Suprapubic skin (tissue), 4 donors: ENCODE data around the gene HIVEP3. TPM values are rescaled to one million over a fixed set of nuclear protein-coding genes. Genes with fewer than 3 reads are reported as not detected.

Source experiments
- DNase-seq, 2 donors: peaks; one replicate each; pipeline ENCODE4 v3.0.0-alpha.2; 2019; ENCODE audit warnings: low spot score in 2 of 2
- H3K27ac ChIP-seq: fragments of 200-600 bp; sonication (generic); one replicate; pipeline ENCODE4 v1.5.1; 2019
- H3K27me3 ChIP-seq: fragments of 200-600 bp; sonication (generic); one replicate; pipeline ENCODE4 v1.5.1; 2019
- H3K36me3 ChIP-seq: fragments of 200-600 bp; sonication (generic); one replicate; pipeline ENCODE4 v1.5.1; 2019
- H3K4me1 ChIP-seq: fragments of 200-600 bp; sonication (generic); one replicate; pipeline ENCODE4 v1.5.1; 2019
- H3K4me3 ChIP-seq: fragments of 200-600 bp; sonication (generic); one replicate; pipeline ENCODE4 v1.5.1; 2019; ENCODE audit warnings: mild to moderate bottlenecking
- H3K9me3 ChIP-seq: fragments of 200-600 bp; sonication (generic); one replicate; pipeline ENCODE4 v1.5.1; 2019
- EP300 ChIP-seq: sonication (generic); formaldehyde crosslinking; IDR thresholded peaks from one replicate; pipeline ENCODE4 v1.6.1; 2017; ENCODE audit warnings: antibody characterized with exemption
- POLR2A ChIP-seq, 2 donors: fragments of 450-650 bp; IDR thresholded peaks; one replicate each; pipeline ENCODE4 v1.6.1; 2017; ENCODE audit warnings: antibody characterized with exemption in 2 of 2, mild to moderate bottlenecking in 2 of 2, moderate library complexity in 2 of 2
- POLR2AphosphoS5 ChIP-seq, 3 donors: sonication (generic); formaldehyde crosslinking; IDR thresholded peaks; one replicate each; pipeline ENCODE4 v1.6.1; 2017; ENCODE audit warnings: antibody characterized with exemption in 3 of 3
- WGBS: methylation state at CpG from one replicate; pipeline ENCODE4 v1.1.5; 2018; 5-methylcytosine and 5-hydroxymethylcytosine counted together
- total RNA-seq, 4 donors: library from RNA; depleted of rRNA; stranded (reverse); fragments of >200 nt; gene quantifications; one replicate each; pipeline ENCODE4 v1.1.0, GENCODE V29; 2016
- TF ChIP-seq, protein P1 (sequence below), 2 donors: fragments of 200-600 bp in 1 of 2; fragments of 450-650 bp in 1 of 2; sonication (generic) in 1 of 2; IDR thresholded peaks; one replicate each; pipeline ENCODE4 v1.5.1; 2016 to 2019; ENCODE audit warnings: antibody characterized with exemption in 2 of 2, mild to moderate bottlenecking in 1 of 2, moderate library complexity in 1 of 2

Gene HIVEP3
- total RNA-seq, 4 donors from 2014 or later, result 11.3 to 23.9 (median 18.3) TPM

DNA sequence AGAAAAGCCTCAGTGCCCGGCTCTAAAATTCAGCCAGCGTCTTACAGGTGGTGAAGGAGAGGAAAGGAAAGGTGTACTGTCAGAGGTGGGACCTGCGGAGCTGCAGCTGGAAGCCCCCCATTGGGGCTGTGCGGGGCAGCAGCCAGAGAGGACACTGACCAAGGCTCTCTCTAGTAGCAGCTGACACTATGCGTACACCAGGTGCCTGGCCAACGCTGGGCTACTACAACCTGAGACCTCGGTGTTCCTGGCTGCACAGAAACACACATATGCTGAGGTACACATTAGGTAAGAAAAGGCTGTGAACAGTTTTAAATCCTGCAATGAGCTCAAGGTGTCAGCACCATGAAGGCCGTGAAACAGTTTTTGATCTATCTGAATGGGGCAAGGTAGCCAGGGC is 378.7 kb downstream of the HIVEP3 start:
- Histone ChIP-seq H3K9me3 (no peaks in the 10 kb centered on the region), H3K27ac (no peak overlapping the region), H3K36me3 (peaks cover 4% of the 10 kb centered on the region), H3K4me3 (no peak overlapping the region), H3K27me3 (no peaks in the 10 kb centered on the region), H3K4me1 (no peaks in the 10 kb centered on the region)
- TF ChIP-seq POLR2A (IDR thresholded peaks at IDR 0.05) (no peak), POLR2AphosphoS5 (IDR thresholded peaks at IDR 0.05) (no peak), EP300 (no peak)
- TF ChIP-seq, protein P1, sequence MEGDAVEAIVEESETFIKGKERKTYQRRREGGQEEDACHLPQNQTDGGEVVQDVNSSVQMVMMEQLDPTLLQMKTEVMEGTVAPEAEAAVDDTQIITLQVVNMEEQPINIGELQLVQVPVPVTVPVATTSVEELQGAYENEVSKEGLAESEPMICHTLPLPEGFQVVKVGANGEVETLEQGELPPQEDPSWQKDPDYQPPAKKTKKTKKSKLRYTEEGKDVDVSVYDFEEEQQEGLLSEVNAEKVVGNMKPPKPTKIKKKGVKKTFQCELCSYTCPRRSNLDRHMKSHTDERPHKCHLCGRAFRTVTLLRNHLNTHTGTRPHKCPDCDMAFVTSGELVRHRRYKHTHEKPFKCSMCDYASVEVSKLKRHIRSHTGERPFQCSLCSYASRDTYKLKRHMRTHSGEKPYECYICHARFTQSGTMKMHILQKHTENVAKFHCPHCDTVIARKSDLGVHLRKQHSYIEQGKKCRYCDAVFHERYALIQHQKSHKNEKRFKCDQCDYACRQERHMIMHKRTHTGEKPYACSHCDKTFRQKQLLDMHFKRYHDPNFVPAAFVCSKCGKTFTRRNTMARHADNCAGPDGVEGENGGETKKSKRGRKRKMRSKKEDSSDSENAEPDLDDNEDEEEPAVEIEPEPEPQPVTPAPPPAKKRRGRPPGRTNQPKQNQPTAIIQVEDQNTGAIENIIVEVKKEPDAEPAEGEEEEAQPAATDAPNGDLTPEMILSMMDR (IDR thresholded peaks at IDR 0.05), result no peak
- 98% methylated on average over 8 of the region's 8 CpGs for WGBS
- DNase-seq, result peak; percentile 33 to 65

GRCh38 chr1:41539418-41539805 is 379.3 kb downstream of the HIVEP3 start:
- Histone ChIP-seq H3K27me3 (no peaks in the 10 kb centered on the region), H3K4me1 (no peaks in the 10 kb centered on the region), H3K36me3 (peaks cover 4% of the 10 kb centered on the region), H3K4me3 (no peak overlapping the region), H3K27ac (no peak overlapping the region), H3K9me3 (no peaks in the 10 kb centered on the region)
- WGBS, result 78% methylated on average over 6 of the region's 6 CpGs
- peak; percentile 9 to 52 for DNase-seq
- no peak for TF ChIP-seq POLR2A (IDR thresholded peaks at IDR 0.05)
- no peak for TF ChIP-seq EP300
- no peak for TF ChIP-seq POLR2AphosphoS5 (IDR thresholded peaks at IDR 0.05)
- TF ChIP-seq, protein P1 (IDR thresholded peaks at IDR 0.05), result no peak

DNA sequence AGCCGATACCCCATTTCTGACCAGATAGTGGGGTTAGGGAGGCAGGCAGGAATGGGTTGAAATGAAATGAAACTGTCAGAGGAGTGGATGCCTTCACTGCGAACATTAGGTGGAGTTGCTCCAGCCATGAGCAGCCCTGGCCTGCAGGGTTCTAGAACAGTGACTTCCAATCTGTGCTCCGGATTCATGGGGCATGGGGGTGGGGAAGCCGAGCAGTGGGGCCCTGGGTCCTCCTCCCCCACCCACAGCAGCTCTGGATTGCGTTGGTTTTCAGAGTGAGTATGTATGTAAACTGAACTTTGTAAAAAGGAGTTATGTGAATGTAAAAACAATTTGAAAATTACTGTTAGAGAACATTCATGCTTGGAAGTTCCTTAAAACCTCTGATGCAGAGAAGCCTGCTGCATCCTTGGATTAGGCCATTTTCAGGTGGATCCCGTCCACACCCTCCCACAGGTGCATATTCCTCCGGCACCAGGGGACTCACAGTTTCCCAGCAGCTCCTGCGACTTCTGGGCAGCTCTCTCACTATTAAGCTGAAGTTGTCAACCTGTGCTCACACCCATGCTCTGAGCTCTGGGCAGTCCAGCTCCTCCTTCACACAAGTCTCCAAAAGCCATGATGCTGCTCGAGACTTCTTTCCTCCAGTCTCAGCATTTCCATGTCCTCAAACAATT is 379.8 kb downstream of the HIVEP3 start:
- no peak overlapping the region for H3K4me3 ChIP-seq
- peak; percentile 40 to 69 for DNase-seq
- H3K4me1 ChIP-seq, result no peaks in the 10 kb centered on the region
- 86% methylated on average over 9 of the region's 9 CpGs for WGBS
- TF ChIP-seq EP300, result no peak
- TF ChIP-seq POLR2A (IDR thresholded peaks at IDR 0.05), result no peak
- TF ChIP-seq POLR2AphosphoS5 (IDR thresholded peaks at IDR 0.05), result no peak
- TF ChIP-seq, protein P1 (IDR thresholded peaks at IDR 0.05), result no peak
- no peak overlapping the region for H3K27ac ChIP-seq
- H3K9me3 ChIP-seq, result no peaks in the 10 kb centered on the region
- H3K27me3 ChIP-seq, result no peaks in the 10 kb centered on the region
- peaks cover 4% of the 10 kb centered on the region for H3K36me3 ChIP-seq

GRCh38 chr1:41537788-41538351 is 380.9 kb downstream of the HIVEP3 start:
- H3K4me3 ChIP-seq, result no peak overlapping the region
- H3K27me3 ChIP-seq, result no peaks in the 10 kb centered on the region
- TF ChIP-seq, protein P1 (IDR thresholded peaks at IDR 0.05), result no peak
- TF ChIP-seq EP300, result no peak
- TF ChIP-seq POLR2AphosphoS5 (IDR thresholded peaks at IDR 0.05), result no peak
- no peak for TF ChIP-seq POLR2A (IDR thresholded peaks at IDR 0.05)
- H3K36me3 ChIP-seq, result peaks cover under 1% of the 10 kb centered on the region
- no peaks in the 10 kb centered on the region for H3K9me3 ChIP-seq
- 64% methylated on average over 10 of the region's 10 CpGs for WGBS
- peak; percentile 32 to 47 for DNase-seq
- no peak overlapping the region for H3K27ac ChIP-seq
- no peaks in the 10 kb centered on the region for H3K4me1 ChIP-seq

DNA sequence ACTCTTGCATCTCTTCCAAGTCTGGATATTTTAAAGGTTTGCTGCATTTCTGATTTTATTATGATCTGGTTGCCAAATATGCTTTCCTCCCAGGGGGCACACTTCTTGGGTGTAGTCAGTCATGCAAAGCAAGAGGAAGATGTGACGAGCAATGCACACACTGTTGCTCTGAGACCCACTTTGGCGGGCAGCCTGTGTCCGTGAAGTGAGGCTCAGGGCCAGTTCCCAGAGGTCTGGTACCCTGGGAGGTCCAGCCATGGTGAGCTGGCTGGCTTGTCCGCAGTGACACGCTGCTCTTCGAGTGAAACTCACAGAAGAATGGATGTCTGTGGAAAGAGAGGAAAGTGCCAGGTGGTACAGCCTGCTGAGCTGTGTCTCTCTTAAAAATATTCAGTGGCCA is 381.5 kb downstream of the HIVEP3 start:
- TF ChIP-seq, protein P1 (IDR thresholded peaks at IDR 0.05), result no peak
- Histone ChIP-seq H3K4me1 (no peaks in the 10 kb centered on the region), H3K27me3 (no peaks in the 10 kb centered on the region), H3K27ac (no peak overlapping the region), H3K36me3 (no peaks in the 10 kb centered on the region), H3K4me3 (no peak overlapping the region), H3K9me3 (no peaks in the 10 kb centered on the region)
- WGBS, result 91% methylated on average over 6 of the region's 6 CpGs
- DNase-seq, result peak; percentile 43 to 59
